ENCODE results near the gene DUSP10. TPM values are rescaled to one million over a fixed set of nuclear protein-coding genes. Genes with fewer than 3 reads are reported as not detected.
A peak's percentile ranks its signal among the peaks of the same experiment; 100 is the strongest.

DUSP10 gene
- polyA plus RNA-seq, 3 donors from 2014 or later = 10.7 to 25.6 (median 14.7) TPM

GRCh38 chr1:221712776-221713431 is 29.0 kb downstream of the DUSP10 start:
- Mint-ChIP-seq H3K4me1 (peaks cover 92 to 100% of the 10 kb centered on the region in 2 donors), H3K9me3 (no peaks in the 10 kb centered on the region), H3K36me3 (peaks cover 0 to 6% (median 3%) of the 10 kb centered on the region in 3 donors), H3K4me3 (peak overlapping the region; percentile 73 to 87 (median 81)), H3K27ac (peak overlapping the region; percentile 93 to 99 (median 98)), H3K27me3 (ENCODE audit: low read depth in 3 of 3) (peaks cover 11 to 18% (median 17%) of the 10 kb centered on the region in 3 donors)
- DNase-seq = peak; percentile 86 to 88 (median 87)

GRCh38 chr1:221712198-221712684 is 29.6 kb downstream of the DUSP10 start:
- Mint-ChIP-seq H3K36me3 (peaks cover 0 to 6% (median 3%) of the 10 kb centered on the region in 3 donors), H3K9me3 (no peaks in the 10 kb centered on the region), H3K4me3 (peak overlapping the region; percentile 73 to 87 (median 81))

GRCh38 chr1:221711656-221712055 is 30.2 kb downstream of the DUSP10 start:
- Mint-ChIP-seq H3K4me3 (peak overlapping the region; percentile 15 to 81 (median 27)), H3K27ac (peak overlapping the region; percentile 93 to 99 (median 98)), H3K27me3 (ENCODE audit: low read depth in 3 of 3) (peaks cover 11 to 19% (median 17%) of the 10 kb centered on the region in 3 donors), H3K9me3 (no peaks in the 10 kb centered on the region), H3K4me1 (peaks cover 97 to 100% of the 10 kb centered on the region in 2 donors), H3K36me3 (peaks cover 0 to 6% (median 3%) of the 10 kb centered on the region in 3 donors)
- DNase-seq = no peak

More at GRCh38 chr1:221712198-221712684, 29.6 kb downstream of the DUSP10 start:
- Mint-ChIP-seq H3K27ac (peak overlapping the region; percentile 93 to 99 (median 98)), H3K27me3 (ENCODE audit: low read depth in 3 of 3) (peaks cover 11 to 19% (median 17%) of the 10 kb centered on the region in 3 donors), H3K4me1 (peaks cover 96 to 100% of the 10 kb centered on the region in 2 donors)
- DNase-seq = peak; percentile 76 to 79 (median 79)

- H3K27me3 Mint-ChIP-seq (ENCODE audit: low read depth in 3 of 3) = peaks cover 11 to 19% (median 17%) of the 10 kb centered on the region in 3 donors
- H3K4me1 Mint-ChIP-seq = peaks cover 95 to 100% of the 10 kb centered on the region in 2 donors
- peak overlapping the region; percentile 93 to 99 (median 98) for H3K27ac Mint-ChIP-seq
- peak in 1 of 3 donors; percentile 35 for DNase-seq
- peaks cover 0 to 6% (median 3%) of the 10 kb centered on the region in 3 donors for H3K36me3 Mint-ChIP-seq
- H3K4me3 Mint-ChIP-seq = peak overlapping the region in 4 of 5 donors; percentile 22 to 68 (median 42)
- no peaks in the 10 kb centered on the region for H3K9me3 Mint-ChIP-seq
Measured at GRCh38 chr1:221711063-221711577, 30.8 kb downstream of the DUSP10 start.

- H3K4me3 Mint-ChIP-seq = peak overlapping the region in 1 of 5 donors; percentile 12
- H3K27ac Mint-ChIP-seq = peak overlapping the region; percentile 93 to 97 (median 94)
Measured at GRCh38 chr1:221709854-221710253, 32.0 kb downstream of the DUSP10 start.

GRCh38 chr1:221708987-221709386 is 32.9 kb downstream of the DUSP10 start:
- H3K9me3 Mint-ChIP-seq = no peaks in the 10 kb centered on the region
- DNase-seq = peak; percentile 73 to 76 (median 75)
- H3K36me3 Mint-ChIP-seq = peaks cover 4 to 15% (median 13%) of the 10 kb centered on the region in 3 donors
- peaks cover 82 to 89% of the 10 kb centered on the region in 2 donors for H3K4me1 Mint-ChIP-seq
- H3K4me3 Mint-ChIP-seq = peak overlapping the region; percentile 28 to 67 (median 39)
- H3K27me3 Mint-ChIP-seq (ENCODE audit: low read depth in 3 of 3) = peaks cover 11 to 17% (median 16%) of the 10 kb centered on the region in 3 donors
- H3K27ac Mint-ChIP-seq = peak overlapping the region; percentile 93 to 97 (median 94)

More at GRCh38 chr1:221709854-221710253, 32.0 kb downstream of the DUSP10 start:
- no peaks in the 10 kb centered on the region for H3K9me3 Mint-ChIP-seq
- H3K36me3 Mint-ChIP-seq = peaks cover 4 to 10% (median 10%) of the 10 kb centered on the region in 3 donors
- peaks cover 91 to 97% of the 10 kb centered on the region in 2 donors for H3K4me1 Mint-ChIP-seq
- H3K27me3 Mint-ChIP-seq (ENCODE audit: low read depth in 3 of 3) = peaks cover 11 to 17% (median 16%) of the 10 kb centered on the region in 3 donors
- no peak for DNase-seq

GRCh38 chr1:221708076-221708571 is 33.8 kb downstream of the DUSP10 start:
- Mint-ChIP-seq H3K9me3 (no peaks in the 10 kb centered on the region), H3K4me1 (peaks cover 74 to 80% of the 10 kb centered on the region in 2 donors), H3K27ac (peak overlapping the region; percentile 93 to 97 (median 94)), H3K27me3 (ENCODE audit: low read depth in 3 of 3) (peaks cover 10 to 14% (median 13%) of the 10 kb centered on the region in 3 donors), H3K4me3 (peak overlapping the region; percentile 39 to 67 (median 50)), H3K36me3 (peaks cover 7 to 18% (median 16%) of the 10 kb centered on the region in 3 donors)
- DNase-seq = peak; percentile 86 to 87 (median 87)

GRCh38 chr1:221706876-221707582 is 34.9 kb downstream of the DUSP10 start:
- no peaks in the 10 kb centered on the region for H3K9me3 Mint-ChIP-seq
- peaks cover 11 to 26% (median 24%) of the 10 kb centered on the region in 3 donors for H3K36me3 Mint-ChIP-seq
- peaks cover 4 to 9% (median 7%) of the 10 kb centered on the region in 3 donors for H3K27me3 Mint-ChIP-seq (ENCODE audit: low read depth in 3 of 3)
- H3K4me1 Mint-ChIP-seq = peaks cover 64 to 75% of the 10 kb centered on the region in 2 donors
- DNase-seq = peak in 1 of 3 donors; percentile 29
- H3K4me3 Mint-ChIP-seq = peak overlapping the region; percentile 63 to 79 (median 67)
- H3K27ac Mint-ChIP-seq = peak overlapping the region; percentile 84 to 95 (median 90)

- Mint-ChIP-seq H3K27ac (peak overlapping the region in 5 of 6 donors; percentile 59 to 73 (median 68)), H3K4me3 (peak overlapping the region; percentile 27 to 50 (median 38)), H3K36me3 (peaks cover 11 to 33% (median 32%) of the 10 kb centered on the region in 3 donors), H3K4me1 (peaks cover 56 to 74% of the 10 kb centered on the region in 2 donors), H3K9me3 (no peaks in the 10 kb centered on the region), H3K27me3 (ENCODE audit: low read depth in 3 of 3) (peaks cover 4 to 9% (median 7%) of the 10 kb centered on the region in 3 donors)
- DNase-seq = no peak
Measured at GRCh38 chr1:221706191-221706590, 35.7 kb downstream of the DUSP10 start.

- Mint-ChIP-seq H3K36me3 (peaks cover 11 to 42% (median 33%) of the 10 kb centered on the region in 3 donors), H3K9me3 (no peaks in the 10 kb centered on the region), H3K27ac (no peak overlapping the region), H3K27me3 (ENCODE audit: low read depth in 3 of 3) (peaks cover 4 to 9% (median 7%) of the 10 kb centered on the region in 3 donors), H3K4me3 (no peak overlapping the region), H3K4me1 (peaks cover 41 to 60% of the 10 kb centered on the region in 2 donors)
- no peak for DNase-seq
Measured at GRCh38 chr1:221704306-221704705, 37.6 kb downstream of the DUSP10 start.

GRCh38 chr1:221701570-221702186 is 40.2 kb downstream of the DUSP10 start:
- Mint-ChIP-seq H3K4me1 (peaks cover 31 to 56% of the 10 kb centered on the region in 2 donors), H3K9me3 (no peaks in the 10 kb centered on the region), H3K27me3 (ENCODE audit: low read depth in 3 of 3) (peaks cover 0 to 2% (median 0%) of the 10 kb centered on the region in 3 donors), H3K4me3 (no peak overlapping the region), H3K27ac (peak overlapping the region in 1 of 6 donors; percentile 74), H3K36me3 (peaks cover 11 to 57% (median 33%) of the 10 kb centered on the region in 3 donors)
- DNase-seq = no peak

GRCh38 chr1:221700948-221701347 is 40.9 kb downstream of the DUSP10 start:
- H3K4me1 Mint-ChIP-seq = peaks cover 25 to 48% of the 10 kb centered on the region in 2 donors
- H3K9me3 Mint-ChIP-seq = no peaks in the 10 kb centered on the region
- H3K36me3 Mint-ChIP-seq = peaks cover 11 to 57% (median 33%) of the 10 kb centered on the region in 3 donors
- no peak for DNase-seq
- no peak overlapping the region for H3K4me3 Mint-ChIP-seq
- no peak overlapping the region for H3K27ac Mint-ChIP-seq
- H3K27me3 Mint-ChIP-seq (ENCODE audit: low read depth in 3 of 3) = peaks cover 0 to 2% (median 0%) of the 10 kb centered on the region in 3 donors

All from immature natural killer cell (primary cell).